NCI-H2171 (cell line): ENCODE measurements around the gene NRXN3.

Experiments used
- DNase-seq: peaks from one replicate; lab custom pipeline; 2025; lab: John Stamatoyannopoulos, UW

Gene NRXN3

DNA sequence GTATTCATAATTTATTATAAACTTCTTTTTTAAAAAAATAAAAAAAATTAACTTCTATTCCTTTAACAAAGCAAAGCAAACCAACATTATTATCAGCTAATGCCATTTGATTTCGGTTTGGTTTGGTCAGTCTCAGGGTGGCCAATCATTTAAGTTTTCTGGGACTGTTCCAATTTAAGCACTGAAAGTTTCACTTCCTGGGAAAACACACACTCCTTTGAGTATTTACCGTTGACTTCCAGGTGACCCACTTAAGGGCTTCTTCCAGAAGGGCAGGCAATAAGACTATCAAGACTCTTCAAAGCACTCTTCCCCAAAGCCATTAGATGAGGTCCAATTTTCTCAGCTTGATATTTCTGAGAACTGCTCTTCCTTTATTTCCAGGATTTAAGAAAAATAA, 1187.1 kb downstream of the NRXN3 start:
- no peak for DNase-seq

DNA sequence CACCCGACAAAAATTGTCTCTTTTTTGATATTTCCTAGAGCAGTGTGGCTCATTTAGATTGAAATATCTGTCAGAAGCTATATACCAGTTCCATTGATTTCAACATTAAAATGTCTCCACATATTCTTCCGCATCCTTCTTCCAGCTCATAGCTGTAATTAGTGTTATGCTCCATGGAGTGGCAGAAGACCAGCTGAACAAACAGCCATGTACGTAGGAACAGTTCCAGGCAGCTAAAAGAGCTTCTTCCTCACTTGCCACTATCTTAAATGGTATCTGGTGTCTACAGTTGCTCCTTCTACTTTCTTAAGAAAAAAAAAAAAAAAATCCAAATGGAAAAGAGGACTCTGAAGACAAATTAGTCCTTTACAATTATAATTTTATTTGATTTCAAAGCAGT, 1193.1 kb downstream of the NRXN3 start:
- DNase-seq, result no peak

DNA sequence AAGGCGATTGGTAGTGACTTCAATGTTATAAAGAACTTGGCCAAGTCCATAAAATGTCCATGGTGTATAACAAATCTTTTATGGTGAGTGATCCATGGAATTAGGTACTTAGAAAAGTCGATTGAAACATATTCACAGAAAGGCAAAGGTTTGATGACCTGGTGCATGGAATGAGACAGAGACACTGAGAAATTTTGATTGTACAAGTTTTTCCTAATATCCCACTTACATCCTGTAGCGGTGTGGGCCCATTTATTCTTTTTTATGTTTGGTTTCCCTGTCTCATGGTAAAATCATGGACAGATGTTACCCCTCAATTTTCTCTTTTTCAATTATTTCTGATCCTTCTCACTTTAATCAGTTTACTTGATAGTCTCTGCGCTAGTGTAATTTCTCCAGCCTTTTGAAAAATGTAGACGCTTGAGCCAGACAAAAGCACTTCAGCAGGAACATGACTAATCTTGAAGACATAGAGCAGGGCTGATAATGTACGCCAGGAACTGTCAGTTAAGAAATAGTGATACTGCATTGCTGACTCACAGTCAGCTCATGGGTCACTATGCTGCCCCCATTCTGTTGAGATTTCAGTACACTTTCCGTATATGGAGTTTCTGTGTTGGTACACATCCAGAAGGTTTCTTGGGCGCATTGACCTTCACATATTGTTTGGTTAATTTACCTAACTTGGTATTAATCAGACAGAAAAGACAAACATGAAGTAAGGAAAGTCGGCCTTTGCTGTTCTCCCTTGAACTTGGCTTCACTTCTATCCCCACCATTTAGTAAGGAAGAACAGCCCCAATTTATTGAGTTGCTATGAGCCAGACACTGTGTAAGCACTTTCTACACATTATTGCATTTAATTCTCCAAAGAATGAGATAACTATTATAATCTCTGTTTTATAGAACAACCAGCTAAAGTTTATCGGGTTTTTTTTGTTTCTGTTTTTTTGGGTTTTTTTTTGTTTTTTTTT, 1199.5 kb downstream of the NRXN3 start:
- no peak for DNase-seq

DNA sequence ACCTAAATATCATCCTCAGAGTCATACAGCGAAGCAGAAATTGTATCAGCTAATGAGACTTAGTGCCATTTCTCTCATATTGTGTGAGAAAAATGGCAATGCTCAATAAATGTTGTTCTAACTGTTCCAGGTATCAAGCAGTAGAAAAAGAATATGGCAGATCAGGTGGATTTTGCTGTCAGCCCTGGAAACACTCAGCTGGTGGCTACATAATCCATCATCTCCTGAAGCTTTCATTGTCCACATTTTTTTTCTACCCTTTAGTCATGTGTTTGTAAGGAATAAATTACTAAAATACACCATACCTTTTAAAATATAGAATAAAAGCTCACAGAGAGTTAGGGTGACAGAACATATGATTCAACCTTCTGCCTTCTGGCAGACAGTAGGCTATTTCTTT, 1200.8 kb downstream of the NRXN3 start:
- no peak for DNase-seq

DNA sequence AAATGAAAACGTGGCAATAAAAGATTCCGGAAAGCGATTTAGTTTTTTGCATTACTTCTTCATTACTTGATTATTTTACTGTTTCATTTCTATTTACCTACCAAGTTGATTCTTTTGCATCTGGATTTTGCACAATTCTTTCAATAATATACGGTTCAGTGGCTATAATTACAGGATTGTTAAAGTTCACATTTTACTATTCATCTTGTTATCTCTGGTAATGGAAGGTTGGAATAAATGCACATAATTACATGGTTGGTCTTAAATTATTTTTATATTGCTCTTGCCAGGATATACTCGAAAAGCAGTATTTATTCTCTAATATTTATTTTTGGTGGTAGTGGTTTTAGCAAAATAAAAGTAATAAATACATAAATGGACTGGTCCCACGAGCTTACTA, 1203.3 kb downstream of the NRXN3 start:
- no peak for DNase-seq

DNA sequence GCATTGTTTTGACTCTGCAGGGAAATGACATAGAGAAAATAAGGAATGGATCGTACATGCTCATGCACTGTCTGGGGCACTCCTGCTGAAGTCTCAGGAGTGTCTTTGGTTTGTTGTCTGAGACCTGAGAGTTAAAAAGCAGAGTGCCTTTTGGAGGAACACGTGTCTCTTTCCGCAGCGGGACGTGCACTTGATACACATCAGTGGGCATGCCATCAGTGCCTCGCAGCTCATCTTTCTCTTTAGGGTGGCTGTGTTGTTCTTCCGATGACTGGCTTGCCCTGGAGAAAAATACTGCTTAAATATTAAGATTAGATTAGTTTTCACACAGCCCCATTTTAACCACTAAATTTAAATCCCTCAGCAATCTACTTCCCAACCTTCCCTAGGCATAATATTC, 1205.2 kb downstream of the NRXN3 start:
- DNase-seq, result peak; percentile 66

DNA sequence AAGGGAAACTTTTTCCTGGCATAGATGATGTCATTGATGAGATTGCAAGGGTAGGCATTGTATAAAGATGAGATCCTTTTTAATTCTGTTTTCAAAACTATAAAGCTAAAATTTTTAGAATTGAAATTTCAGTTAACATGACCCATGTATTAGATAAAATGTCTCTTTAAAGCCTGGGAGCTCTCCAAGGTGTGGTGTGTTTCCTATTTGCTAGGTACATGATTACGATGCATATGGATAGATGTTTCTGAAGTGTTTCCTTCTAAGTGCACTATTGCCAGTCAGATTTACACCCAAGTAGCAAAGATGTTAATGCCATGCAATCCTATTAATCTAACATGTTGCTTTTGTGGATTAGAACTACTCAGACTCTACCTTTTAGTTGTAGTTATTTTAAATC, 1206.4 kb downstream of the NRXN3 start:
- DNase-seq, result no peak

DNA sequence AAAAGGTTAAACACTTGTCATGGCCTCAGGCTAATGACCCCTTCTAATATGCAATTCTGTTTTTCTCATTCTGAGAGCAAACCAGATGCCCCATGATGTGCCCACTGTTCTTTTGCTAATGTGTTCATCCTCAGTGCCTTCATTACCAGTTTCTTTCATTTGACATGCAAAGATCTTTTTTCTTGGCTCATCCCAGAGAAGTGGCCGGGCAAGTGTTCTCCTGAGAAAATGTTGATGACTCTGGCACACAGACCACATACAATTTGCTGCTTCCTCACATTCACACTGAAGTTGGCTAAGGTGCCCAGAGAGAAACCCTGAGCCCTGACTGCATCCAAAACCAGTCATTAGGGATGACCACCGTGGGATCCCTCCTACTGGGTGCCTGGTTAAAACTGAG, 1207.8 kb downstream of the NRXN3 start:
- DNase-seq, result no peak

DNA sequence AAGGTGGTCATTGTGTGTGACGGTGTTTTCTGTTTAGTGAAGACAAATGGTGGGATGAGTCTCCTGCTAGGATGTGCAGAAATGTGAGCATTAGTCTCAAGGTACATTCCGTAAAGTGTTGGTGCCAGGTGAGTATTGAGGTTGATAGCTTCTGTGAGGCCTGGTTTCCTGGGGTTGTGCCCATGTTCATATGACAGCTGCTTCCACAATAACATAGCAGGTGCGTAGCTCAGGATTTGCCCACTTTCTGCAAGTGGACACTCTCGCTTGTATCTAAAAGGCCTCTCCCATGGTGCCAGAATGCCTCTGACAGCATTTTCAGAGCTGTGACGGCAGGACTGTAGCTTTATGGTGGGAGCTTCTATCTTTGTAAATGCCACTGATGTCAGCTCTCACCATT, 1209.1 kb downstream of the NRXN3 start:
- no peak for DNase-seq

DNA sequence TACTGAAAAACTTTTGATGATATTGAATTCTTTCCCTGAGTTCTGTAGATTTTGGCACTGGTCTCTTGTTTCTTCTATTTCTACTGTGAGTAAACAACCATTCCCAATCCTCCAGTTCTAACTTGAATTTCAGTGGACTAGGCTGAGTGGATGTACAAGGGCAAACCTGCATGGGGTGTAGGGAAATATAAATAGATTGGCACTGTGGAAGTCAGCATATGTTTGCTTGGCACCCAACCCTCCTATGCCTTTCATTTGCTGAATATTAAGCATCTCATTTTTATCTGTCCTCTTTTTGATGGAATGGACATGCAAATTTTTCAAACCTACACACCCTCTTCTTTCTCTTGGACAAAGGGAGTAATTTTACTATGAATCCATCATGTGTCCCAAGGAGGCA, 1212.9 kb downstream of the NRXN3 start:
- no peak for DNase-seq

DNA sequence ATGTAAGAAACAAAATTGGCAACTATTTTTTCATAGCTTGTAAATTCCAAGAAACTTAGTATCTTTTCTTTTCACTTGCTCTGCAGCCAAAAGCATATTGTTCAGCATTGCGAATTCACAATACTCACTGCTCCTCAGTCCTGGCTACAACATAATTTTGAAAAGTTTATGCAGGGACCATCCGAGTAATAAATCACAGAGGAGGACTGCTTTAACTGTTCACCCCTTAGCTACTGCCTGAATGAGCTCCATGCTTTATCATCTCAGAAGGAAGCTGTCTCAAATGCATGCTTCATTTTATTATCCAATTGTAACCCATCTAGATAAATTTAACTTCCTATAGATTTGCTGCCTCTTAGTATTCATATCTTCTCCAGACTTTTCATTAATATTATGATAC, 1213.3 kb downstream of the NRXN3 start:
- no peak for DNase-seq

DNA sequence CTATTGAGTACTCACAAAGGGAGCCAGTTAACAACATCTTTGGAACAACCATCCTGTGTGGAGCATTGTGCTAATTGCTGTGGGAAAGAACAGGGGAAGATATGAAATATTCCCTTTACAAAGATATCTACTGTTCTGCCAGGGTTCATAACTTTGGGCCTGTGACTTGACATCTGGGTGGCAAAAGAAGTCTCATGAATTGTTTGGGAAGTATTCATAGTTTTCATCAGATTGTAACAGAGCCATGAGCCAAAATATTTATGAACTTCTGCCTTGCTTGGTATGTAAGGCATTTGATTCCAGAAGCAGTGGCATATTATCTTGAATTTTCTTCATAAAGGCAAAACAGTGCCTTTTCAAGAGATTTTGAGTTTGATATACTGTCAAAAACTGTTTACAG, 1224.9 kb downstream of the NRXN3 start:
- no peak for DNase-seq

DNA sequence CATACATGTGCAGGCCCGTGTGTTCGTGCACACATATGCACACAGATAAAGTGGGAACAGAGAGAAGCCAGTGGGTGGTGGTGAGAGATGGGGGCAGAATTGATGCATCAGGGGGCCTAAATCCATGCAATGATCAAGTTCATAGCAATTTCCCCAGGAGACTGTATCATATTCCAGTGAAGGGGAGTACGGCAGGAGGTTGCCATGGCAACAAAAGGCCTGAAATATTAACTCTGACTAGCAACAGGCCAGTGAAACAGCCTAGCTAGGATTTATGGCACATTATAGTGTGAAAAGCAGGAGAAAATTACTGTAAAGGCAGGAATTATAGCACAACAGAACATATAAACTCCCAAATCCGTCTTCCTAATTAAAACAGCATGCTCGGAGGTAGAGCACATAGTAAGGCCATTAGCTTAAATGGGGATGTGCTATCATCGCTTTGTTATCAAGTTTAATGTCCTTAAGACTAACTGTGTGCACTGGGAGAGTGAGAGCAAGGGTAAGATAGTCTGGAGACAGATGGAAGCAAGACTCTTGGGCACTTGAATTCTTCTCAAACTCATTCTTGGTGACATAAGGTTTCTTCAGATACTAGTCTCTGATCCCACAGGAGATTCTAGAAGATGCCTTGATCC, 1234.8 kb downstream of the NRXN3 start:
- peak; percentile 92 for DNase-seq

DNA sequence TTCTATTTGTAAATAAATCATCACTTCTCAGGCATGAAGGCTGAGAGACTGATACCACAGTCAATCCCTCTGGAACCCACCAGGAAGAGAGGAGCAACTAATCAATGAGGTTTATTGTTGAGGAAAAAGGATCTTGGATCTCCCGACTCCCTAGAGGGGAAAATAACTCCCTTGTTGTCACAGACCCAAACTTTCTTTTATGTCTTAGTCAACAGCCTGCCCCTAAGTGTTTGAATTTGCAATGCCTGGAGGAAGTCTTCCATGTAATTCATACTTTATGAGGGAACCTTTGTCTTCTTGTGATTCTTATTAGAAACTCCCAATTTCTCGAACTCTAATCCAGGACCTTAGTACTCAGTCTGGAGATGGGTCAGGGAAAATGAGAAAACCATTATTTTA, 1235.3 kb downstream of the NRXN3 start:
- DNase-seq, result no peak

DNA sequence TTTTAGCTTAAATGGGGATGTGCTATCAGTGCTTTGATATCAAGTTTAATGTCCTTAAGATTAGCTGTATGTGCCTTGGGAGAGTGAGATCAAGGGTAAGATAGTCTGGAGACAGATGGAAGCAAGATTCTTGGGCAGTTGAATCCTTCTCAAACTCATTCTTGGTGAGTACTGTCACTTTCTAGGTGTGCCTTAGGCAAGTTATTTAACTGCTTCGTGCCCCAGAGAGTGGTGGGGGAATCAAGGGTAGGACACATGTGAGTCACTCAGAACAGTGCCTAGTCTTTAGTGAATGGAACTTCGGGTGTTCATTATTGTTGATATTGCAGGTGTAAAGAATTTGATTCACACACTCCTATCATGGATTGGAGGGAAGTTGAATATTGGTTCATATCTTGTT, 1237.4 kb downstream of the NRXN3 start:
- DNase-seq, result no peak

DNA sequence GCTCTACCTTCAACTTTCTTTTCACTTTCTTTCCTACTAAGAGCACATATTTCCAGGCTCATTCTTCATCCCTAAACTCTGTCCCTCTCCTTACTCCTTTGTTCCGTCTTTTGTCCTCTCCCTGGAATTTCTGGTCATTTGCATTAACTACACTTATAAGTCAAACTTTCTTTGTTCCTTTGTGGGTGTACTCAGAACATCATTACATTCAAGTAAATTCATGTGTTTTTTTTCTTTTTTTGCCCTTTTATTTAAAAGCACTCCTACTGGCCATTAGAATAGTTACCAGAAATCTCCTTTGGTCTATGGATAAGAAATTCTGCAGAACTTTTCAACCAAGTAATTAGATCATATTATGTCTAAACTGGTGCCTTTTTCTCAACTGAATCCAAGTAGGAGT, 1238.5 kb downstream of the NRXN3 start:
- DNase-seq, result no peak

DNA sequence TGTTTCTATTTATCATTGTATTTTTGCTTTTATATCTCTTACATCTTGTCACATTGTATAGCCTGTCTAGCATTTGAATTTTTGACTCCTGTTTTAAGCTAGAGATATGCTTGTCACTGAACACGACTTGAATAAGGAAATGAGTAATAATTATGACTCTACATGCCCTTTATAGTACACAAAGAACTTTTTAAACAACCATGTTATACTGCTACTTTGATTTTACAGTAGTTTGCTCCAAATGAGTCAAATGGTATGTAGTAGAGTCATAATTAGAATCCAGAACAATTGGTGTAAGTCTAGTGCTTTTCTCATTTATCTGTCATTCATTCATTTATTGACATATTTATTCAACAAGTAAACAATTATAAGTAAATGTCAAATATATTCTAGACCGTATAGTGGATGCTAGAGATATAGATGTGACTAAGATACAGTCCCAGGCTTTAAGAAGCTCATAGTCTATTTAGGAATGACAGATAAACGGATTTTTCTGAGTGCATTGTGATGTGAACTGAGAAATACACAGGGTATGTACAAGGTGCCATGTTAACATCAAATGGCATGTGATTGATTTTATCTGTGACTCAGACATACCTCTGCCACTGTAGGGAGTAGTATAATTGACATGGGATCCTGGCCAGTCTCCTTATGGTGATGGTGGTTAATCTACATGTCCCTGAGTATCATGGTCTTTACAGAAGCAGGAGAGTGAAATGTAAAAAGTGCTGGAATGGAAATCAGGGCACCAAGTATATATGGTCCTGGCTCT, 1241.4 kb downstream of the NRXN3 start:
- no peak for DNase-seq

DNA sequence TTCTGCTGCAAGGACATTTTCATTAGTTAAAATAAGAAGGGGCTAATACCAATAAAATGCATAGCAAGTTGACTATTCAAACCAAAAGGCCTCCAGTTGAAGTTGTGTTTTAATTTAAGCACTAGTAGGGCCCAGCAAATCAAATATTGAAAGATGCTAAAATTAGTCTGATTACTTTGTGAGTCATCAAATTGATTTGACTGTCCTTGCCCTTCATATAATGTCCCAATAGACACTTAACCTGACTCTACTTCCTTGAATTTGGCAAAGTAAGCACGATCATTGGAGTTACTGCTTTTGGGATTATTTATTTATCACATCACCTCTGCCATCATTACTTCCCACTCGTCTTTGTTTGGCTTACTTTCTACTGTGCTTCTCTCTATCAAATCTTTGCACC, 1242.6 kb downstream of the NRXN3 start:
- DNase-seq, result no peak

DNA sequence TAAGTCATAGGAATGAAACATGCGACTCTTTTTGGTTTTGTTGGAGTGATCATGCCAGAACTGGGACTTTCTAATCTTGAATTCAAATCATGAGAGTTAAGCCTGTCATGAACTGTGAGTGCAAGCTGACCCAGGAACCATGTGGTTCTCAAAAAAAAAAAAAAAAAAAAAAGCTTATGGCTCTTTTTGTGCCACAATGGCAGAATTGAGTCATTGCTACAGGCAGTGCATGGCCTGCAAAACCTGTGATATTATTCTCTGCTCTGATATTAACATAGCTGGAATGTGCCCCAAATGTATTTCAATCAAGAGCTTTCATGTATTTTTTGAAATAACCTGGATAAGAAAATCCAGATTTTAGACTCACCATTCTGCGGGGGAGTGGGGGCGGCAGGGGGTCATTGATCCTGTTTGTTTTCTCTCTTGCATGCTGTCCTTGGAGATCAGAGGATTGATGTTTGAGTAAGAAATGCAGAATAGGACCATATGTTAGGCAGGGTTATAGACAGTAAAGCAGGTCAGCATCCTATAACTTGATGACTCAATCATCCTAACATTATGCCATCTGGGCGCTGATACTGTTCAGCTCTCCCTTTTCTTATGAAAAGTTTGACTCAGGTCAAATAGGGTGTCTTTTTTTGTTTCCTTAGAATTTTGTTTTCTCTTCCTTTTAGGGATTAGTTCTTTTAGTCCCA, 1243.7 kb downstream of the NRXN3 start:
- DNase-seq, result peak; percentile 85

DNA sequence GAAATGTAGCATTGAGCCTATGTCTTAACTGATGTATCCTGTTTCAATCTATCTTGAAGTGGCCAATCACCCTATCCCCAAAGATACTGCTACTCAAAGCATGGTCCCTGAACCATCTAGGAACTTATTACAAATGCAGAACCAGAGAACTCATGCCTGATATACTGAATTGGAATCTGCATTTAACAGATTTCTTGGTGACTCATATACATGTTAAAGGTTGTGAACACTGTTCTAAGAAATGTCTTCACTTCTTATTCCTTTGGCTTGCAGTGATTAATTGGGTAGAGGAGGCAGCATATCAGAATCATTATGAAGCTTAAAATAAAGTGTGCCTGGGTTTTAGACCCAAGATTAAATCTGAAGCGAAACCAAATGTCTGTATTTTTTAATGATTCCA, 1245.6 kb downstream of the NRXN3 start:
- DNase-seq, result no peak

DNA sequence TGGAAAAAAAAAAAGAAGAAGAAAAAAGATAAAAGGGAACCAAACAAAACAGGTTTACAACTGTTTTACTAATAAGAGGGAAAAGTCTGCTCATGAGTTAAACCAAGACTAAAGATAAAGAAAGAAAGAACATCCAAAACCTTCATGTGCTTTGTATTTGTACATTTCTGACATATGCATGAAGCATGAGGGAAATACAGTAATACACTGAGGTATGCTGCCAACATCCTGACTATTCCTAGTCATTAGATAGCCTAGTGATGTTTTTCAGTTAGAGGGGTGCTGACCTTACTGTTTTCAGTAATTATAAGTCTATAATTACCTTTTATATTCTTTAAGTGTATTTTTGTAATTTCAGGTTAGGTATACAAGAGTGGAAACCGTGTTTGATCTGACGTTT, 1247.8 kb downstream of the NRXN3 start:
- no peak for DNase-seq
